Measurements from ENCODE around the gene MNS1.
"Not testable (repeated sequence)": the region's sequence is repeated elsewhere in the genome, so short reads cannot be mapped to it uniquely, and the experiment has no call there.

MNS1 gene

DNA sequence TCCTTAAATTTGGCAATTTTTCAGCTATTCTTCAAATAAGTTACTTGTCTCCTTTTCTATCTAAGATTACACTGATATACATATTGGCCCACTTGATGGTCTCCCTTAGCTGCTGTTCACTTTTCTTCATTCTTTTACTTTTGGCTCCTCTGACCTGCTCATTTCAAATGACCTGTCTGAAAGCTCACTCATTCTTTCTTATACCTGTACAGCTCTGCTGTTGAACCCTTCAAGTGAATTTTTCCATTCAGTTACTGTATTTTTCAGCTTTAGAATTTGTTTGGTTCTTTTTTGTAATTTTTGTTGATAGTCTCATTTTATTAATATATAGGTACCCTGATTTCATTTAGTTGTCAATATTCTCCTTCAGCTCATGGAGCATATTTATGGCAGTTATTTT, 39.7 kb downstream of the MNS1 start:
- Histone ChIP-seq H3K36me3 (peaks cover 0 to 9% (median 8%) of the 10 kb centered on the region in 3 donors), H3K9me3 (peaks cover 0 to 5% (median 0%) of the 10 kb centered on the region in 3 donors), H3K4me1 (no peaks in the 10 kb centered on the region), H3K27me3 (no peaks in the 10 kb centered on the region), H3K27ac (no peak overlapping the region), H3K4me3 (no peak overlapping the region)
- DNase-seq = no peak
- intact Hi-C loops (cut with DNase I; ENCODE audit: low total_unique reads) = no loop called here
- TF ChIP-seq, protein P1, sequence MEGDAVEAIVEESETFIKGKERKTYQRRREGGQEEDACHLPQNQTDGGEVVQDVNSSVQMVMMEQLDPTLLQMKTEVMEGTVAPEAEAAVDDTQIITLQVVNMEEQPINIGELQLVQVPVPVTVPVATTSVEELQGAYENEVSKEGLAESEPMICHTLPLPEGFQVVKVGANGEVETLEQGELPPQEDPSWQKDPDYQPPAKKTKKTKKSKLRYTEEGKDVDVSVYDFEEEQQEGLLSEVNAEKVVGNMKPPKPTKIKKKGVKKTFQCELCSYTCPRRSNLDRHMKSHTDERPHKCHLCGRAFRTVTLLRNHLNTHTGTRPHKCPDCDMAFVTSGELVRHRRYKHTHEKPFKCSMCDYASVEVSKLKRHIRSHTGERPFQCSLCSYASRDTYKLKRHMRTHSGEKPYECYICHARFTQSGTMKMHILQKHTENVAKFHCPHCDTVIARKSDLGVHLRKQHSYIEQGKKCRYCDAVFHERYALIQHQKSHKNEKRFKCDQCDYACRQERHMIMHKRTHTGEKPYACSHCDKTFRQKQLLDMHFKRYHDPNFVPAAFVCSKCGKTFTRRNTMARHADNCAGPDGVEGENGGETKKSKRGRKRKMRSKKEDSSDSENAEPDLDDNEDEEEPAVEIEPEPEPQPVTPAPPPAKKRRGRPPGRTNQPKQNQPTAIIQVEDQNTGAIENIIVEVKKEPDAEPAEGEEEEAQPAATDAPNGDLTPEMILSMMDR (IDR thresholded peaks at IDR 0.05) = no peak

DNA sequence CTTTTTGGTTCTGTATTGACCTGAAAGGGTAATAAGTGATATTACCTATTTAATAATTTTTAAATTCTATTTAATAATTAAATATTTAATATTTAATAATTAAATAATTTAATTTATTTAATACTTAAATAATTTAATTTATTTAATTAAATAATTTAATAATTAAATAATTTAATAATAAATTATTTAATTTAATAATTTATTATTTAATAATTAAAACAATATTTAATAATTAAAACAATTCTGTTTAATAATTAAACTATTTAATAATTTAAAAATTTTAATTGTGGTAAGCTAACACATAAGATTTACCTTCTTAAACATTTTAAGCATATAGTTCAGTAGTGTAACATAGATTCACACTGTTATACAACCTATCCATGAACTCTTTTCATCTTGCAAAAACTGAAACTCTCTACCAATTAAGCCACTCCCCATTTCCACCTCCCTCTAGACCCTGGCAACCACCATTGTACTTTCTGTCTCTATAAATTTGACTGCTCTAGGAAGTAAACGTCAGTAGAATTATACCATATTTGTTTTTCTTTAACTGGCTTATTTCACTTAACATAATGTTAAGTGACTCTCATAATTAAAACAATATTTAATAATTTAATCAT, 51.7 kb downstream of the MNS1 start:
- H3K4me3 ChIP-seq; H3K36me3 ChIP-seq; H3K4me1 ChIP-seq; DNase-seq; H3K9me3 ChIP-seq; H3K27ac ChIP-seq; intact Hi-C loops (cut with DNase I; ENCODE audit: low total_unique reads); H3K27me3 ChIP-seq: not testable (repeated sequence)

DNA sequence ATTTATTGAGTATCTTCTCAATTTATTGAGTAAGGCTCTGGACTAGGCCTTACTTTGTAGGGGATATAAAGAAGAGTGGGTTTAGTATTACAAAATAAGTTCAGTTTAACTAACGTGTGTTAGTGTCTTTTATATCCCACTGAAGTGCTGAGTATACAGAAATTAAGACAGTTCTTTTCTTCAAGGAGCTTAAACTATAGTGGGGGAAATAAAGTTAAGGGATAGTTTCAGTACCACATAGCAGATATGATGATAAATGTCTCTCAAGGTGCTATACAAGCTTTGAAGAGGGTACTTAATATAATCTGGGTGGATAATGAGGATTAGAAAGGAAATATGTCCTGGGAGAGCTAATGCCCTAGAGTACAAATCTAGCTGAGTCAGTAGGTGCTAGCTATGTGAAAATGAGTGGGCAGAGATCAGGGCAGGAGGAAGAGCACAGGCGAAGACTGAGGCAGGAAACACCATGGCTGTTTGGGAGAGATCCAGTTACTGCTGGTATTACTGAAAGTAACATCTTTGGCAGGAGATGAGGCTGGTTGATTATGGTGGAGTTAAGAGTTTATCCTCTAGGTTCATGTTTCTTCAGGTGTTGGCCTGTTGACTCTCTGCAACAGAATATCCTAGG, 53.7 kb downstream of the MNS1 start:
- Histone ChIP-seq H3K36me3 (no peaks in the 10 kb centered on the region), H3K27me3 (no peaks in the 10 kb centered on the region), H3K27ac (no peak overlapping the region), H3K4me1 (no peaks in the 10 kb centered on the region), H3K4me3 (no peak overlapping the region), H3K9me3 (peaks cover 0 to 3% (median 0%) of the 10 kb centered on the region in 3 donors)
- intact Hi-C loops (cut with DNase I; ENCODE audit: low total_unique reads) = no loop called here
- no peak for DNase-seq
- TF ChIP-seq, protein P1 (IDR thresholded peaks at IDR 0.05) = no peak

DNA sequence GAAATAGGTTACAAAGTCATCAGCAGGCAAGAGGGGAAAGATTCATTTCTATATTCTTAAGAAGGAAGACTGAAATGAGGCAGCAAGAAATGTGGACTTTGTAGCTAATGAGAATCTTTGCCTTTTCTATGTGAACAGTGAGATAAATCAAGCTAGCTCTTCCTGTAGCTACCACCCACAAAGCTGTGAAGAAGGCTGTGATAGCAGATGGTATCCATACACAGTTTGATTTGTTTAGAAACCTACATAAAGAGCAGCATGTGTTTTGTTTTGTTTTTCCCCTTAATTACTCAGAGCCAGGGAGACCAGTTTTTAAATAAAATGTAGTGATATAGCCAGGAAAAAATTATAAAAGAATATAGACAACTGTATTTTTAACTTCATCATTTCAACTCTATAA, 54.2 kb downstream of the MNS1 start:
- no peak overlapping the region for H3K4me3 ChIP-seq
- H3K4me1 ChIP-seq = no peaks in the 10 kb centered on the region
- TF ChIP-seq, protein P1 (IDR thresholded peaks at IDR 0.05) = no peak
- no peaks in the 10 kb centered on the region for H3K27me3 ChIP-seq
- no peaks in the 10 kb centered on the region for H3K36me3 ChIP-seq
- no peak for DNase-seq
- H3K27ac ChIP-seq = no peak overlapping the region
- H3K9me3 ChIP-seq = peaks cover 0 to 6% (median 0%) of the 10 kb centered on the region in 3 donors
- intact Hi-C loops (cut with DNase I; ENCODE audit: low total_unique reads) = no loop called here

DNA sequence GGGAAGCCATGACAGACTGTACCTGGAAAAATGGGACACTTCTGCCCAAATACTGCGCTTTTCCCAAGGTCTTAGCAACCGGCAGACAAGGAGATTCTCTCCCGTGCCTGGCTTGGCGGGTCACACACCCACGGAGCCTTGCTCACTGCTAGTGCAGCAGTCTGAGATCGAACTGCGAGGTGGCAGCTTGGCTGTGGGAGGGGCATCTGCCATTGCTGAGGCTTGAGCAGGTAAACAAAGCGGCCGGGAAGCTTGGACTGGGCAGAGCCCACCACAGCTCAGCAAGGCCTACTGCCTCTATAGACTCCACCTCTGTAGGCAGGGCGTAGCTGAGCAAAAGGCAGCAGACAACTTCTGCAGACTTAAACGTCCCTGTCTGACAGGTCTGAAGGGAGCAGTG, 65.7 kb downstream of the MNS1 start:
- intact Hi-C loops (cut with DNase I; ENCODE audit: low total_unique reads); H3K27me3 ChIP-seq; H3K4me3 ChIP-seq; H3K9me3 ChIP-seq; H3K4me1 ChIP-seq; H3K36me3 ChIP-seq; H3K27ac ChIP-seq: not testable (repeated sequence)
- peak in 1 of 2 donors; percentile 44 for DNase-seq

DNA sequence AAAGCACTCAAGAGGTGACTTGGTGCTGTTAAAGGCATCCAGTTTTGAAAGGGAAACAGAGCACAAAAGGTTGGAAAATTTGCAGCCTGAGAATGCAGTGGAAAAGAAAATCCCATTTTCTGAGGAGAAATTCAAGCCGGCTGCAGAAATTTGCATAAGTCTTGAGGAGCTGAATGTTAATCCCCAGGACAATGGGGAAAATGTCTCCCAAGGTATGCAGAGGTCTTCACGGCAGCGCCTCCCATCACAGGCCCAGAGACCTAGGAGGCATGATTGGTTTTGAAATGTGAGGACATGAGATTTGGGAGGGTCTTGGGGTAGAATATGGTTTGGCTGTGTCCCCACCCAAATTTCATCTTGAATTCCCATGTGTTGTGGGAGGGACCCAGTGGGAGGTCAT, 67.6 kb downstream of the MNS1 start:
- H3K4me1 ChIP-seq; H3K36me3 ChIP-seq; intact Hi-C loops (cut with DNase I; ENCODE audit: low total_unique reads); H3K9me3 ChIP-seq; H3K27me3 ChIP-seq; H3K27ac ChIP-seq; H3K4me3 ChIP-seq; DNase-seq: not testable (repeated sequence)

DNA sequence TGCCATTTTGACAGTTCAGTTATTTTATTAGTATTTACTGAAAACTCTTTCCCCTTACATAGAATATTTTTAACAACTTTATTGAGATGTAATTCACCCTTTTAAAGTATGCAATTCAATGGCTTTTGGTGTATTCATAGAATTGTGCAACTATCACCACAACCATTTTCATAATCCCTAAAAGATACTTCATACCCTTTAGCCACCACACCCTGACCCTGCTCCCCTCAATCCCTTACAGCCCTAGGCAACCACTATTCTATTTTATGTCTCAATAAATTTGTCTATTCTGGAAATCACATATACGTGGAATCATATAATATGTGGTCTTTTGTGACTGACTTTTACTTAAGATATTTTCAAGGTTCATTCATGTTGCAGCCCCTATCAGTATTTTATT, 70.0 kb downstream of the MNS1 start:
- intact Hi-C loops (cut with DNase I; ENCODE audit: low total_unique reads) = no loop called here
- Histone ChIP-seq H3K27me3 (no peaks in the 10 kb centered on the region), H3K4me3 (no peak overlapping the region), H3K27ac (no peak overlapping the region), H3K4me1 (no peaks in the 10 kb centered on the region), H3K9me3 (no peaks in the 10 kb centered on the region), H3K36me3 (peaks cover 0 to 4% (median 0%) of the 10 kb centered on the region in 3 donors)
- no peak for DNase-seq
- TF ChIP-seq, protein P1 (IDR thresholded peaks at IDR 0.05) = no peak

All from tibial artery (tissue), 4 donors.